Measurements from ENCODE around the gene CHST3. TPM values are rescaled to one million over a fixed set of nuclear protein-coding genes. Genes with fewer than 3 reads are reported as not detected.

CHST3 gene
- polyA plus RNA-seq, 1 donor from 2014 or later, result 4.1 TPM

DNA sequence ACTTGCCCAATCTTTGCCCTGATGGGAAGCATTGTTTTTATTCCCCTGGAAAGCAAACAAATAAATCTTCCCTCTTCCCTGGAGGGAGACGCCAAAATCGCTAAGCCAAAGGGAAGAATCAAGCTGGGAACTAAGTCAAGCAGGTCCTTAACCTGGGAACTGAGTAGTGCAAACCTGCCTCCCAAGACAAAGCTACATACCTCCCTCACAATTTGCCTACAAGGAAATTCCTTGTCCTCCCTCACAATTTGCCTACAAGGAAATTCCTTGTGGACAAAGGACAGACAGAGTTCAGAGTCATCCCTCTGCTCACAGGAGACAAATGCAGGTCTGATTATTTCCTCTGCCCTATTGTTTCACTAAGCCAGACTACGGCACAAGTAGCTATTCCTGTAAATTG lies 73.6 kb downstream of the CHST3 start:
- H4K20me1 ChIP-seq (ENCODE audit: insufficient read depth), result no peaks in the 10 kb centered on the region
- H3K9ac ChIP-seq (ENCODE audit: low read length), result no peak overlapping the region
- H3K9me3 ChIP-seq (ENCODE audit: low read length), result no peaks in the 10 kb centered on the region
- H3K4me2 ChIP-seq (ENCODE audit: low read length), result no peak overlapping the region
- H3K27me3 ChIP-seq (ENCODE audit: insufficient read depth, low read depth, low read length), result no peaks in the 10 kb centered on the region
- no peaks in the 10 kb centered on the region for H3K36me3 ChIP-seq (ENCODE audit: insufficient read depth, low read length)
- no peak overlapping the region for H3K27ac ChIP-seq (ENCODE audit: low read length)
- TF ChIP-seq EP300 (conservative IDR thresholded peaks at IDR 0.05; ENCODE audit: poor library complexity, severe bottlenecking) (no peak), TAF1 (IDR thresholded peaks at IDR 0.05; ENCODE audit: low read depth) (no peak), EZH2 (IDR thresholded peaks at IDR 0.05; ENCODE audit: borderline replicate concordance, insufficient read depth, low read length, poor library complexity, severe bottlenecking) (no peak), MXI1 (conservative IDR thresholded peaks at IDR 0.05; ENCODE audit: poor library complexity, severe bottlenecking) (no peak), POLR2AphosphoS5 (IDR thresholded peaks at IDR 0.05) (no peak), RAD21 (conservative IDR thresholded peaks at IDR 0.05) (no peak), SMC3 (conservative IDR thresholded peaks at IDR 0.05; ENCODE audit: poor library complexity) (no peak)
- TF ChIP-seq, protein P1, sequence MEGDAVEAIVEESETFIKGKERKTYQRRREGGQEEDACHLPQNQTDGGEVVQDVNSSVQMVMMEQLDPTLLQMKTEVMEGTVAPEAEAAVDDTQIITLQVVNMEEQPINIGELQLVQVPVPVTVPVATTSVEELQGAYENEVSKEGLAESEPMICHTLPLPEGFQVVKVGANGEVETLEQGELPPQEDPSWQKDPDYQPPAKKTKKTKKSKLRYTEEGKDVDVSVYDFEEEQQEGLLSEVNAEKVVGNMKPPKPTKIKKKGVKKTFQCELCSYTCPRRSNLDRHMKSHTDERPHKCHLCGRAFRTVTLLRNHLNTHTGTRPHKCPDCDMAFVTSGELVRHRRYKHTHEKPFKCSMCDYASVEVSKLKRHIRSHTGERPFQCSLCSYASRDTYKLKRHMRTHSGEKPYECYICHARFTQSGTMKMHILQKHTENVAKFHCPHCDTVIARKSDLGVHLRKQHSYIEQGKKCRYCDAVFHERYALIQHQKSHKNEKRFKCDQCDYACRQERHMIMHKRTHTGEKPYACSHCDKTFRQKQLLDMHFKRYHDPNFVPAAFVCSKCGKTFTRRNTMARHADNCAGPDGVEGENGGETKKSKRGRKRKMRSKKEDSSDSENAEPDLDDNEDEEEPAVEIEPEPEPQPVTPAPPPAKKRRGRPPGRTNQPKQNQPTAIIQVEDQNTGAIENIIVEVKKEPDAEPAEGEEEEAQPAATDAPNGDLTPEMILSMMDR (IDR thresholded peaks at IDR 0.05; ENCODE audit: poor library complexity, severe bottlenecking), result no peak
- TF ChIP-seq, protein P2, sequence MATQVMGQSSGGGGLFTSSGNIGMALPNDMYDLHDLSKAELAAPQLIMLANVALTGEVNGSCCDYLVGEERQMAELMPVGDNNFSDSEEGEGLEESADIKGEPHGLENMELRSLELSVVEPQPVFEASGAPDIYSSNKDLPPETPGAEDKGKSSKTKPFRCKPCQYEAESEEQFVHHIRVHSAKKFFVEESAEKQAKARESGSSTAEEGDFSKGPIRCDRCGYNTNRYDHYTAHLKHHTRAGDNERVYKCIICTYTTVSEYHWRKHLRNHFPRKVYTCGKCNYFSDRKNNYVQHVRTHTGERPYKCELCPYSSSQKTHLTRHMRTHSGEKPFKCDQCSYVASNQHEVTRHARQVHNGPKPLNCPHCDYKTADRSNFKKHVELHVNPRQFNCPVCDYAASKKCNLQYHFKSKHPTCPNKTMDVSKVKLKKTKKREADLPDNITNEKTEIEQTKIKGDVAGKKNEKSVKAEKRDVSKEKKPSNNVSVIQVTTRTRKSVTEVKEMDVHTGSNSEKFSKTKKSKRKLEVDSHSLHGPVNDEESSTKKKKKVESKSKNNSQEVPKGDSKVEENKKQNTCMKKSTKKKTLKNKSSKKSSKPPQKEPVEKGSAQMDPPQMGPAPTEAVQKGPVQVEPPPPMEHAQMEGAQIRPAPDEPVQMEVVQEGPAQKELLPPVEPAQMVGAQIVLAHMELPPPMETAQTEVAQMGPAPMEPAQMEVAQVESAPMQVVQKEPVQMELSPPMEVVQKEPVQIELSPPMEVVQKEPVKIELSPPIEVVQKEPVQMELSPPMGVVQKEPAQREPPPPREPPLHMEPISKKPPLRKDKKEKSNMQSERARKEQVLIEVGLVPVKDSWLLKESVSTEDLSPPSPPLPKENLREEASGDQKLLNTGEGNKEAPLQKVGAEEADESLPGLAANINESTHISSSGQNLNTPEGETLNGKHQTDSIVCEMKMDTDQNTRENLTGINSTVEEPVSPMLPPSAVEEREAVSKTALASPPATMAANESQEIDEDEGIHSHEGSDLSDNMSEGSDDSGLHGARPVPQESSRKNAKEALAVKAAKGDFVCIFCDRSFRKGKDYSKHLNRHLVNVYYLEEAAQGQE (IDR thresholded peaks at IDR 0.05; ENCODE audit: borderline replicate concordance), result no peak
- no peaks in the 10 kb centered on the region for H3K9me2 ChIP-seq (ENCODE audit: insufficient read depth, low read length)
- H3F3A ChIP-seq (ENCODE audit: insufficient read depth, low read length, poor library complexity, severe bottlenecking), result no peaks in the 10 kb centered on the region
- no peak overlapping the region for H2AFZ ChIP-seq (ENCODE audit: low read depth, low read length)
- H3K79me2 ChIP-seq (replicated peaks; ENCODE audit: insufficient read depth, low read length), result no peaks in the 10 kb centered on the region
- no peak overlapping the region for H3K4me3 ChIP-seq (ENCODE audit: low read length)

DNA sequence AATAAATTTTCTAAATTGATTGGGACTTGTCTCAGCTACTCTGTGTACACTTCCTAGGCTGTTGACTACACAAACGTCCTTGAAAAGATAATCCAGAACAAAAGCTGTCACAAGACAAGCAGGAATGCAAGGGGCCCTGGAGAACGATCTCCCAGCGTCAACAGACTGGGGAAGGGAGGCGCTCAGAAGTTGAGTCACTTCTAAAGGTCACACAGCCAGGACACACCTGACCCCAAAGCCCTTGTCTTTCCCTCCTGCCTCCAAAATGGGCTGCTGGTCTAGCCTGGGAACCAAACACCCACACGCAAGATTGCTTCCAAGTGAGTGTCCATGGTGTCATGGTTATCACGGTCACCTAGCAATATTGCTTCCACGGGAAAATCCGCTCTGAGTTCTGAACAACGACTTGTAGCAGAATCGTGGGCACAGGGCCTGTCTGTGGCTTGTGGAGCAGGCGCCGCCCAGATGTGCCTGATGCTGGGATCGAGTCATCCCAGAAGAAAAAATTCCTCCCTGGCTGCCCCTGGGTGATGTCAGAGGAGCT lies 74.3 kb downstream of the CHST3 start:
- Histone ChIP-seq H3K79me2 (replicated peaks; ENCODE audit: insufficient read depth, low read length) (no peaks in the 10 kb centered on the region), H3K27me3 (ENCODE audit: insufficient read depth, low read depth, low read length) (no peaks in the 10 kb centered on the region), H3F3A (ENCODE audit: insufficient read depth, low read length, poor library complexity, severe bottlenecking) (no peaks in the 10 kb centered on the region), H3K27ac (ENCODE audit: low read length) (no peak overlapping the region), H4K20me1 (ENCODE audit: insufficient read depth) (no peaks in the 10 kb centered on the region), H3K9me2 (ENCODE audit: insufficient read depth, low read length) (no peaks in the 10 kb centered on the region), H3K9ac (ENCODE audit: low read length) (no peak overlapping the region), H3K4me2 (ENCODE audit: low read length) (no peak overlapping the region), H3K4me3 (ENCODE audit: low read length) (no peak overlapping the region), H3K36me3 (ENCODE audit: insufficient read depth, low read length) (no peaks in the 10 kb centered on the region), H3K9me3 (ENCODE audit: low read length) (no peaks in the 10 kb centered on the region), H2AFZ (ENCODE audit: low read depth, low read length) (no peak overlapping the region)
- TF ChIP-seq POLR2AphosphoS5 (IDR thresholded peaks at IDR 0.05), result no peak
- TF ChIP-seq SMC3 (conservative IDR thresholded peaks at IDR 0.05; ENCODE audit: poor library complexity), result no peak
- TF ChIP-seq RAD21 (conservative IDR thresholded peaks at IDR 0.05), result no peak
- no peak for TF ChIP-seq EZH2 (IDR thresholded peaks at IDR 0.05; ENCODE audit: borderline replicate concordance, insufficient read depth, low read length, poor library complexity, severe bottlenecking)
- no peak for TF ChIP-seq TAF1 (IDR thresholded peaks at IDR 0.05; ENCODE audit: low read depth)
- TF ChIP-seq, protein P2 (IDR thresholded peaks at IDR 0.05; ENCODE audit: borderline replicate concordance), result no peak
- TF ChIP-seq, protein P1 (IDR thresholded peaks at IDR 0.05; ENCODE audit: poor library complexity, severe bottlenecking), result no peak
- no peak for TF ChIP-seq MXI1 (conservative IDR thresholded peaks at IDR 0.05; ENCODE audit: poor library complexity, severe bottlenecking)
- TF ChIP-seq EP300 (conservative IDR thresholded peaks at IDR 0.05; ENCODE audit: poor library complexity, severe bottlenecking), result no peak
